Stomach (tissue), 4 donors: ENCODE results near the gene RUBCNL.

Experiments
- POLR2A ChIP-seq, 4 donors: fragments of 450-650 bp; IDR thresholded peaks; one replicate each; pipeline ENCODE4 v1.6.1; 2016; ENCODE audit warnings: antibody characterized with exemption in 4 of 4, control low read depth in 2 of 4, mild to moderate bottlenecking in 1 of 4, moderate library complexity in 1 of 4
- POLR2AphosphoS5 ChIP-seq, 3 donors: sonication (generic); formaldehyde crosslinking; IDR thresholded peaks; one replicate each; pipeline ENCODE4 v1.6.1; 2016; ENCODE audit warnings: antibody characterized with exemption in 3 of 3
- TF ChIP-seq, protein P1 (sequence below), 7 experiments: fragments of 450-650 bp in 4 of 7; fragments of 200-600 bp in 3 of 7; sonication (generic) in 3 of 7; IDR thresholded peaks; one replicate each; pipeline ENCODE4 v1.5.1; 2016 to 2019; ENCODE audit warnings: antibody characterized with exemption in 7 of 7, control low read depth in 2 of 7, mild to moderate bottlenecking in 1 of 7

DNA sequence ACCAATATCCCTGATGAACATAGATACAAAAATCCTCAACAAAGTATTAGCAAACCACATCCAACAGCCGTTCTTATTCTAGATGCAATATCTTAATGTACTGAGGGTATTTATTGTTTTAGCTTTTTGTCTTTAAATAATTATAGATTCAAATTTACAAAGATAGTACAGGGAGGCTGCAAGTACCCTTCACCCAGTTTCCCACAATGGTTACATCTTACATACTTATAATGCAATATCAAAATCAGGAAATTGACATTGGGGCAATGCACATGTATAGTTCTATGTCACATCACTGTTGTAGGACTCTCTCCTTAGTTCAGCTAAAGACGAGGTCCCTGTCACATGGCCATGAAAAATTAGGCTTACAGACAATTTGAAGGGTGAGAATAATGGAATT lies 75.8 kb downstream of the RUBCNL start:
- TF ChIP-seq POLR2A (IDR thresholded peaks at IDR 0.05): no peak
- TF ChIP-seq, protein P1, sequence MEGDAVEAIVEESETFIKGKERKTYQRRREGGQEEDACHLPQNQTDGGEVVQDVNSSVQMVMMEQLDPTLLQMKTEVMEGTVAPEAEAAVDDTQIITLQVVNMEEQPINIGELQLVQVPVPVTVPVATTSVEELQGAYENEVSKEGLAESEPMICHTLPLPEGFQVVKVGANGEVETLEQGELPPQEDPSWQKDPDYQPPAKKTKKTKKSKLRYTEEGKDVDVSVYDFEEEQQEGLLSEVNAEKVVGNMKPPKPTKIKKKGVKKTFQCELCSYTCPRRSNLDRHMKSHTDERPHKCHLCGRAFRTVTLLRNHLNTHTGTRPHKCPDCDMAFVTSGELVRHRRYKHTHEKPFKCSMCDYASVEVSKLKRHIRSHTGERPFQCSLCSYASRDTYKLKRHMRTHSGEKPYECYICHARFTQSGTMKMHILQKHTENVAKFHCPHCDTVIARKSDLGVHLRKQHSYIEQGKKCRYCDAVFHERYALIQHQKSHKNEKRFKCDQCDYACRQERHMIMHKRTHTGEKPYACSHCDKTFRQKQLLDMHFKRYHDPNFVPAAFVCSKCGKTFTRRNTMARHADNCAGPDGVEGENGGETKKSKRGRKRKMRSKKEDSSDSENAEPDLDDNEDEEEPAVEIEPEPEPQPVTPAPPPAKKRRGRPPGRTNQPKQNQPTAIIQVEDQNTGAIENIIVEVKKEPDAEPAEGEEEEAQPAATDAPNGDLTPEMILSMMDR (IDR thresholded peaks at IDR 0.05): no peak
- no peak for TF ChIP-seq POLR2AphosphoS5 (IDR thresholded peaks at IDR 0.05)
